Astrocyte (in vitro differentiated cells and primary cell): ENCODE results near the gene PROB1. TPM values are rescaled to one million over a fixed set of nuclear protein-coding genes. Genes with fewer than 3 reads are reported as not detected.

Source experiments
- DNase-seq: peaks from one replicate; pipeline ENCODE4 v3.0.0-alpha.2; 2010; ENCODE audit warnings: low read depth
- FAIRE-seq: peaks from 2 replicates; lab custom pipeline; 2011; peaks lifted over from hg19 to GRCh38; lab: Jason Lieb, UNC
- H2AFZ ChIP-seq: 2 replicates; pipeline ENCODE4 v1.6.0; 2012; ENCODE audit warnings: low read depth, low read length, inconsistent platforms
- H3K27ac ChIP-seq: 2 replicates; pipeline ENCODE4 v1.5.1; 2011; ENCODE audit warnings: low read depth, low read length, inconsistent platforms
- H3K27me3 ChIP-seq: 2 replicates; pipeline ENCODE4 v1.6.0; 2011; ENCODE audit warnings: low read length, inconsistent platforms; ENCODE audit not compliant: insufficient read depth
- H3K36me3 ChIP-seq: 2 replicates; pipeline ENCODE4 v1.5.1; 2011; ENCODE audit warnings: low read length, inconsistent platforms; ENCODE audit not compliant: insufficient read depth
- H3K4me1 ChIP-seq: 2 replicates; pipeline ENCODE4 v1.5.1; 2011; ENCODE audit warnings: low read length, inconsistent platforms; ENCODE audit not compliant: insufficient read depth
- H3K4me2 ChIP-seq: 2 replicates; pipeline ENCODE4 v1.6.0; 2012; ENCODE audit warnings: low read length, inconsistent platforms
- H3K4me3 ChIP-seq: 2 replicates; pipeline ENCODE4 v1.5.1; 2011; ENCODE audit warnings: low read depth, mild to moderate bottlenecking, low read length, inconsistent platforms; ENCODE audit not compliant: insufficient read depth
- H3K79me2 ChIP-seq: 2 replicates; pipeline ENCODE4 v1.6.0; 2012; ENCODE audit warnings: mild to moderate bottlenecking, low read length, inconsistent platforms; ENCODE audit not compliant: insufficient read depth
- H3K9ac ChIP-seq: 2 replicates; pipeline ENCODE4 v1.6.0; 2012; ENCODE audit warnings: mild to moderate bottlenecking, low read length, inconsistent platforms
- H3K9me3 ChIP-seq: 2 replicates; pipeline ENCODE4 v1.5.1; 2012; ENCODE audit warnings: low read depth, mild to moderate bottlenecking, low read length, inconsistent platforms; ENCODE audit not compliant: insufficient read depth
- H4K20me1 ChIP-seq: 2 replicates; pipeline ENCODE4 v1.6.0; 2012; ENCODE audit warnings: low read length, inconsistent platforms; ENCODE audit not compliant: insufficient read depth
- H3K27ac Mint-ChIP-seq: one replicate; pipeline ENCODE4 v1.8.0; 2021; ENCODE audit warnings: mild to moderate bottlenecking, mixed read lengths; ENCODE audit not compliant: unreplicated experiment
- H3K27me3 Mint-ChIP-seq: one replicate; pipeline ENCODE4 v1.8.0; 2021; ENCODE audit warnings: low read depth, mixed read lengths; ENCODE audit not compliant: unreplicated experiment
- H3K36me3 Mint-ChIP-seq: one replicate; pipeline ENCODE4 v1.8.0; 2021; ENCODE audit warnings: low read depth, mixed read lengths; ENCODE audit not compliant: unreplicated experiment
- H3K4me1 Mint-ChIP-seq: one replicate; pipeline ENCODE4 v1.8.0; 2021; ENCODE audit warnings: low read depth, mixed read lengths; ENCODE audit not compliant: unreplicated experiment
- H3K4me3 Mint-ChIP-seq: one replicate; pipeline ENCODE4 v1.8.0; 2021; ENCODE audit warnings: mild to moderate bottlenecking, moderate library complexity, mixed read lengths; ENCODE audit not compliant: unreplicated experiment
- H3K9me3 Mint-ChIP-seq: one replicate; pipeline ENCODE4 v1.8.0; 2021; ENCODE audit warnings: mild to moderate bottlenecking, mixed read lengths; ENCODE audit not compliant: unreplicated experiment
- EZH2 ChIP-seq: IDR thresholded peaks from 2 replicates; pipeline ENCODE4 v1.6.1; 2012; ENCODE audit warnings: mild to moderate bottlenecking, low read length, inconsistent platforms; ENCODE audit not compliant: insufficient read depth
- total RNA-seq: library from RNA; stranded (reverse); gene quantifications from 2 replicates; pipeline ENCODE4 v1.2.1, GENCODE V29; 2021
- TF ChIP-seq, protein P1 (sequence below): IDR thresholded peaks from 2 replicates; pipeline ENCODE4 v1.5.1; 2011; ENCODE audit warnings: low read depth, mild to moderate bottlenecking, inconsistent platforms, low read length, moderate library complexity; ENCODE audit not compliant: insufficient read depth

Gene PROB1
- total RNA-seq, 1 donor from 2014 or later, result 0.59 TPM

DNA sequence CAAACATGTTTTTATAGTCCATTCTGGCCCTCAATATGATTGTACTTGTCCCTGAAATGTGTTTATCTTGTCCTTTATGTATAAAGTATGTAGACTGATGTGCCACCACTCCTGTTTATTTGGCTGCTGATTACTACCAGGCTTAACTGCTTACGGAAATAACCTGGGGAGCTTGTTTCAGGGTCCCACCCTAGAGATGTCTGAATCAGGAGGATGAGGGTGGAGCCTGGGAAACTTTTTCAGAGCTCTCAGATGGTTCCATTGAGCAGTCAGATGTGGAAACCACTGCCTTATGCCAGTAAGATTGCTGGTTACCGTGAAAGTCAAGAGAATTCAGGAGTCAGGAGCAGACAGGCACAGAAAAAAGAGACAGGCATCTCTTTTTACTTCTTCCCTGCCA is 31.0 kb downstream of the PROB1 start:
- TF ChIP-seq EZH2, result no peak
- TF ChIP-seq, protein P1, sequence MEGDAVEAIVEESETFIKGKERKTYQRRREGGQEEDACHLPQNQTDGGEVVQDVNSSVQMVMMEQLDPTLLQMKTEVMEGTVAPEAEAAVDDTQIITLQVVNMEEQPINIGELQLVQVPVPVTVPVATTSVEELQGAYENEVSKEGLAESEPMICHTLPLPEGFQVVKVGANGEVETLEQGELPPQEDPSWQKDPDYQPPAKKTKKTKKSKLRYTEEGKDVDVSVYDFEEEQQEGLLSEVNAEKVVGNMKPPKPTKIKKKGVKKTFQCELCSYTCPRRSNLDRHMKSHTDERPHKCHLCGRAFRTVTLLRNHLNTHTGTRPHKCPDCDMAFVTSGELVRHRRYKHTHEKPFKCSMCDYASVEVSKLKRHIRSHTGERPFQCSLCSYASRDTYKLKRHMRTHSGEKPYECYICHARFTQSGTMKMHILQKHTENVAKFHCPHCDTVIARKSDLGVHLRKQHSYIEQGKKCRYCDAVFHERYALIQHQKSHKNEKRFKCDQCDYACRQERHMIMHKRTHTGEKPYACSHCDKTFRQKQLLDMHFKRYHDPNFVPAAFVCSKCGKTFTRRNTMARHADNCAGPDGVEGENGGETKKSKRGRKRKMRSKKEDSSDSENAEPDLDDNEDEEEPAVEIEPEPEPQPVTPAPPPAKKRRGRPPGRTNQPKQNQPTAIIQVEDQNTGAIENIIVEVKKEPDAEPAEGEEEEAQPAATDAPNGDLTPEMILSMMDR, result no peak
- H3K9me3 ChIP-seq, result no peaks in the 10 kb centered on the region
- peaks cover 14% of the 10 kb centered on the region for H3K36me3 Mint-ChIP-seq

DNA sequence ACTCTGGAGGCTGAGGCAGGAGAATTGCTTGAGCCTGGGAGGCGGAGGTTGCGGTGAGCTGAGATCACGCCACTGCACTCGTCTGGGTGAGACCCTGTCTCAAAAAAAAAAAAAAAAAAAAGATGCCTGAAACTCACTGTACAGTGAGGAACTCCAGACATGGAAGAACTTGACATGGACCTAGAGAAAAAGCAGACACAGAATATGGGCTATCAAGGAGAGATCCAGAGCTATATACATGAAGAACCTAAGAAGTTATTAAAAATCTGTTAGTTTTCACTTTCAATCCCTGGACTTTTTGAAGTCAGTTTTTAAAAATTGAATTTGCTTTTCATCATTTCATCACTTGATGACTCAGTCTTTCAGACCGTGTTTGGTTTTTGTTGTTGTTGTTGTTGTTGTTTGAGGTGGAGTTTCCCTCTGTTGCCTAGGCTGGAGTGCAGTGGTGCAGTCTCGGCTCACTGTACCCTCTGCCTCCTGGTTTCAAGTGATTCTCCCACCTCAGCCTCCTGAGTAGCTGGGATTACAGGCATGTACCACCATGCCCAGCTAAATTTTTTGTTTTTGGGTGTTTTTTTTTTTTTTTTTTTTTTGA is 33.0 kb downstream of the PROB1 start:
- no peaks in the 10 kb centered on the region for H3K9me3 Mint-ChIP-seq
- no peaks in the 10 kb centered on the region for H3K27me3 Mint-ChIP-seq
- no peak for TF ChIP-seq EZH2
- TF ChIP-seq, protein P1, result no peak
- FAIRE-seq, result no peak
- peaks cover 4% of the 10 kb centered on the region for H3K4me1 Mint-ChIP-seq
- no peak for DNase-seq
- Histone ChIP-seq H3K4me2 (no peak overlapping the region), H3K9me3 (no peaks in the 10 kb centered on the region), H3K27me3 (no peaks in the 10 kb centered on the region), H3K27ac (no peak overlapping the region), H3K4me3 (no peak overlapping the region), H3K4me1 (no peaks in the 10 kb centered on the region), H3K9ac (no peak overlapping the region), H4K20me1 (peaks cover 68% of the 10 kb centered on the region), H3K79me2 (peaks cover 75% of the 10 kb centered on the region), H3K36me3 (peaks cover 25% of the 10 kb centered on the region), H2AFZ (no peak overlapping the region)
- peaks cover 17% of the 10 kb centered on the region for H3K36me3 Mint-ChIP-seq
- no peak overlapping the region for H3K27ac Mint-ChIP-seq
- H3K4me3 Mint-ChIP-seq, result no peak overlapping the region

More for the DNA sequence above, 31.0 kb downstream of the PROB1 start:
- no peaks in the 10 kb centered on the region for H3K4me1 ChIP-seq
- Mint-ChIP-seq H3K27me3 (no peaks in the 10 kb centered on the region), H3K27ac (no peak overlapping the region), H3K4me3 (no peak overlapping the region), H3K4me1 (peaks cover 2% of the 10 kb centered on the region), H3K9me3 (no peaks in the 10 kb centered on the region)
- DNase-seq (no peak), FAIRE-seq (no peak)
- peaks cover 49% of the 10 kb centered on the region for H4K20me1 ChIP-seq
- H3K4me3 ChIP-seq, result no peak overlapping the region
- no peak overlapping the region for H3K9ac ChIP-seq
- H3K27ac ChIP-seq, result no peak overlapping the region
- H3K27me3 ChIP-seq, result no peaks in the 10 kb centered on the region
- no peak overlapping the region for H2AFZ ChIP-seq
- H3K4me2 ChIP-seq, result no peak overlapping the region
- H3K36me3 ChIP-seq, result peaks cover 30% of the 10 kb centered on the region
- H3K79me2 ChIP-seq, result peaks cover 54% of the 10 kb centered on the region

DNA sequence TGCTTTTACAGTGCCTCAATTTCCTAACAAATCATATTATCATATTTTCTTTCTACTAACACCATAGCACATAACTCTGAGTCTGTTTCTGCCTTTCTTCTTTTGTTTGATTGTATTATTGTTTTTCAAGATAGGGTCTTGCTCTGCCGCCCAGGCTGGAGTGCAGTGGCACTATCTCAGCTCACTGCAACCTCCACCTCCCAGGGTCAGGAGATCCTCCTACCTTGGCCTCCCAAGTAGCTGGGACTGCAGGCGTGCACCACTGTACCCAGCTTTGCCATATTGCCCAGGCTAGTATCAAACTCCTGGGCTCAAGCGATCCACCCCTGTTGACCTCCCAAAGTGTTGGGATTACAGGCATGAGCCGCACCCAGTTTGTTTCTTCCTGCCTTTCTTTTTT is 34.5 kb downstream of the PROB1 start:
- Histone ChIP-seq H3K4me2 (no peak overlapping the region), H2AFZ (no peak overlapping the region), H3K79me2 (peaks cover 86% of the 10 kb centered on the region), H3K27me3 (no peaks in the 10 kb centered on the region), H3K36me3 (peaks cover 13% of the 10 kb centered on the region), H4K20me1 (peaks cover 84% of the 10 kb centered on the region), H3K9ac (no peak overlapping the region), H3K27ac (no peak overlapping the region), H3K4me3 (no peak overlapping the region), H3K9me3 (no peaks in the 10 kb centered on the region), H3K4me1 (no peaks in the 10 kb centered on the region)
- Mint-ChIP-seq H3K4me1 (peaks cover 4% of the 10 kb centered on the region), H3K36me3 (peaks cover 18% of the 10 kb centered on the region), H3K27ac (no peak overlapping the region), H3K9me3 (no peaks in the 10 kb centered on the region), H3K4me3 (no peak overlapping the region), H3K27me3 (no peaks in the 10 kb centered on the region)
- DNase-seq (no peak), FAIRE-seq (no peak)
- TF ChIP-seq EZH2, result no peak
- TF ChIP-seq, protein P1, result no peak
